Activated gamma-delta T cell treated with anti-CD3 and anti-CD28 coated beads, Interleukin-2, amount 50 U/mL, for 16 hours (primary cell): ENCODE data around the gene CRISP1.
"Not testable (repeated sequence)": the region's sequence is repeated elsewhere in the genome, so short reads cannot be mapped to it uniquely, and the experiment has no call there.

Experiments used
- DNase-seq: peaks from one replicate; pipeline ENCODE4 v3.0.0-alpha.2; 2020; ENCODE audit warnings: low read depth

CRISP1 gene

DNA sequence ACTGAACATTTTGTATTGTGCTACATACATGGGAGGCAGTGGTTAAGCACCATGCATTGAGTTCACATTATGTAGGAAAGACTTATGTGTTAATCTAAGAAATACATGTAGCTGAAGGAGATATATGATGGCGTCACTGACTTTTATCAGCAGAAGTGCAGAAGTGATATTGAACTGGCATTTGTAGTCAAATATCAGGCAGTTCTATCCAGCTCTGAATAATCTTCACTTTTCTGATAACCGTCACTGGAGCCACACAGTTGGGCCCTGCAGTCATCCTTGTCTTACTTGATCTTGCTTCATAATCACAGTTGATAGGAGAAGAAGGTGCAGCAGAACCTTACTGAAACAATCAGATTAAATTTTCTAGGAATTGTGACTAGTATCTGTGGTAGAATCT is 26.4 kb downstream of the CRISP1 start:
- DNase-seq, result no peak

DNA sequence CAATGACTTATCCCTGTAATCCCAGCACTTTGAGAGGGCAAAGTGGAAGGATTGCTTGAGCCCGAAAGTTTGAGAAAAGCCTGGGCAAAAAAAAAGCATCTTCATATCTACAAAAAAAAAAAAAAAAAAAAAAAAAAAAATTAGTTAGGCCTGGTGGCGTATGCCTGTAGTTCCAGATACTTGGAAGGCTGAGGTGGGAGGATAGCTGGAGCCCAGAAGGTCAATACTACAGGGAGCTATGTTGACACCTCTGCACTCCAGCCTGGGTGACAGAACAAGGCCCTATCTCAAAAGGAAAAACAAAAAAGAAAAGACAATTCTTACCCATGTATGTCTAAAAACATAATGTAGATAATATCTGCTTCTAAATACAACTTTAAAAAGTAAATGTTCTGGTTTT is 27.2 kb downstream of the CRISP1 start:
- DNase-seq, result no peak

- DNase-seq, result no peak
These were observed 31.2 kb downstream of the CRISP1 start for GRCh38 chr6:49835140-49835539.

DNA sequence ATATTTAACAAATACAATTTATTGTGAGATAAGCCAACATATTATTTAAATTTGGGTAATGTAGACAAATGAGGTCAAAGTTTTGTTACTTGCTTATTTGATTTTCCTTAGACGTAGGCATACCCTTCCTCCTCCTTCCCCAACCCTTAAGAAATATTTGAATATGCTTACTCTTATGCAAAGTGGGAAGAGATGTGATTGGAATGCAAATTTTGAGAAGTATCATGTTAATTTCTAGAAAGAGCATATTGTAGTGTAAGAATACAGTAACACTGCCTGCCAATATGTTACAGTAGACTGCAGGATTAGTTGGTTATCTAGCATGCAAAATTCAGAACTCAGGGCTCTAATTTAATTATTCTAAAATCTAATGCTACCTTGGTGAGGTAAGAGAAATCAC is 32.9 kb downstream of the CRISP1 start:
- DNase-seq, result no peak

GRCh38 chr6:49826743-49827406 is 39.5 kb downstream of the CRISP1 start:
- no peak for DNase-seq

- DNase-seq, result no peak
These were observed 51.2 kb downstream of the CRISP1 start for GRCh38 chr6:49815166-49815565.

DNA sequence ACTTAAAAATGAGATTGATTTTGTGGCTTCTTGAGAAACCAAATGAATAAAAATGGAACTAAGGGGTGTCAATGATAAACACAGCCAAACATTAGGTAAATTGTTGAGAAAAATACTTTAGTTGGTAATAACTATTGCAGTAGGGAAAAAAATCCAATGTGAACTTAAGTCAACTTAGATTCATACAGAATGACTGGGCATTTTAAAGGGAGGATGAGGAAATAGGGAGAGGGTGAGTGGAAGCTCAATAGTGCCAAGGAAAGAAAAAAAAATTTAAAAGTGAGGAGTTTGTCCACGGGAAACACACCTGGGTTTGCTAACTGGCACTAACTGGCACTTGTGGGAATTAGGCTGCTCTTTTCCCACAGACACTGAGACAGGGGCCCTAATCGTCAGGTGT is 53.1 kb downstream of the CRISP1 start:
- DNase-seq, result no peak

- DNase-seq, result no peak
These were observed 60.2 kb downstream of the CRISP1 start for GRCh38 chr6:49806145-49806544.

- DNase-seq, result no peak
These were observed 61.1 kb downstream of the CRISP1 start for GRCh38 chr6:49805246-49805645.

DNA sequence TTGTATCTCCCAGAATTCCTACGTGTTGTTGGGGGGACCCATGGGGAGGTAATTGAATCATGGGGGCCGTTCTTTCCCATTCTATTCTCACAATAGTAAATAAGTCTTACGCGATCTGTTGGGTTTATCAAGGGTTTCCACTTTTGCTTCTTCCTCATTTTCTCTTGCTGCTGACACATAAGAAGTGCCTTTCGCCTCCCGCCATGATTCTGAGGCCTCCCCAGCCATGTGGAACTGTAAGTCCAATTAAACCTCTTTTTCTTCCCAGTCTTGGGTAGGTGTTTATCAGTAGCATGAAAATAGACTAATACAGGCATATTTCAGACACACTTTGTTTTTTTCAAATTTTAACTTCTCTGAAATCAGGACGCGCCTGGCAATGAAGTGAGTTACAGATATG is 64.8 kb downstream of the CRISP1 start:
- no peak for DNase-seq

- DNase-seq, result no peak
These were observed 67.2 kb downstream of the CRISP1 start for GRCh38 chr6:49799090-49799489.

DNA sequence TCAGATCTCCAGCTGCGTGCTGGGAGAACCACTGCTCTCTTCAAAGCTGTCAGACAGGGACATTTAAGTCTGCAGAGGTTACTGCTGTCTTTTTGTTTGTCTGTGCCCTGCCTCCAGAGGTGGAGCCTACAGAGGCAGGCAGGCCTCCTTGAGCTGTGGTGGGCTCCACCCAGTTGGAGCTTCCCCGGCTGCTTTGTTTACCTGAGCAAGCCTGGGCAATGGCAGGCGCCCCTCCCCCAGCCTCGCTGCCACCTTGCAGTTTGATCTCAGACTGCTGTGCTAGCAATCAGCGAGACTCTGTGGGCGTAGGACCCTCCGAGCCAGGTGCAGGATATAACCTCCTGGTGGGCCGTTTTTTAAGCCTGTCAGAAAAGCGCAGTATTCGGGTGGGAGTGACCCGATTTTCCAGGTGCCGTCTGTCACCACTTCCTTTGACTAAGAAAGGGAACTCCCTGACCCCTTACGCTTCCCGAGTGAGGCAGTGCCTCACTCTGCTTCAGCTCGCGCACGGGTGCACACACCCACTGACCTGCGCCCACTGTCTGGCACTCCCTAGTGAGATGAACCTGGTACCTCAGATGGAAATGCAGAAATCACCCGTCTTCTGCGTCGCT is 69.4 kb downstream of the CRISP1 start:
- not testable (repeated sequence) for DNase-seq

DNA sequence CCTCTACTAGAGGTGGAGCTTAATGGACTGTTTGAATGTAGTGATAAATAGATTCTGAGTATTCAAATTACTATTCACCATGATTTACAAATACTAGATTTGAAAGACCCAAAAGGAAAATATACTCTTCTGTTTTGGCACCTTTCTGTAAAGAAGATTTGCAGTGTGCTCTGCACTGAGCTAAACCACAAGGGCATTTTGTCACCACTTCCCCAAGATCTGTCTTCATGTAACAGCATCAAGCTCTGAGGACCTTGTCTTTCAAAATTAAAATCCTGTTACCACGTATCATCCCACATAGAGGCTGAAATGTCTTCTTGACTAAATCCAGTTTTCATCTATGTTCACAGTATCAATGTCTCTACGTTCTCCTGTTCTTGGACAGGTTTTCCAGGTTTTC is 76.0 kb downstream of the CRISP1 start:
- DNase-seq, result no peak

DNA sequence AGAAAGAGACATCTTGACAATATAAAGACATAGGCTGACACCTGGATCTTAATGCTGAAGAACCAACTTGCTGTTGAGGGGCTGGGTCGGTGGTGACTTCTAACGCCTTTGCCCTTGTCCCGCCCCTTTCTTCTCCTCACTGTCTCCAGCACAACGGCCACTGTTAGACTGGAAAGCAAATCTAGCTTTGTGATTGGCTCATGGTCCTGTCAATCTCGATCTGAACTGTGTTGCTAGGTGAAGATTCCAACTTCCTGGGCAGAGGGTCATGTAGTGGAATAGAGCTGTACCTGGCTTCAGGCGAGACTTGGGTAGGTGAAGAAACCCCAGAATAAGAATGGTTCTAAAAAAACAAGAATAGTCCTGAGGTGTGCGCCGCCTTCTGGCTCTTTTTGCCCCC is 79.2 kb downstream of the CRISP1 start, which contains the start of gene PGK2:
Gene PGK2 (minus strand): TSS at position 110 of the 400 bp plus-strand sequence. CDS start 98 bp downstream, at position 12.
- DNase-seq, result no peak

GRCh38 chr6:49784272-49784671 is 82.1 kb downstream of the CRISP1 start:
- DNase-seq, result no peak
